Measurements from ENCODE around the gene CYTH3. TPM values are rescaled to one million over a fixed set of nuclear protein-coding genes. Genes with fewer than 3 reads are reported as not detected.

The CYTH3 gene
- total and polyA plus RNA-seq, 2 donors (not counting 1 experiment from before 2014, with no cell fraction given): 39.1 to 73.3 TPM

- Histone ChIP-seq H4K20me1 (ENCODE audit: control insufficient read depth, extremely low read depth, insufficient read depth, low read length) (no peaks in the 10 kb centered on the region), H3K36me3 (ENCODE audit: control insufficient read depth, insufficient read depth, low read length) (peaks cover 2% of the 10 kb centered on the region), H3K4me2 (ENCODE audit: extremely low read depth, insufficient read depth, low read length) (no peak overlapping the region), H3K9me3 (ENCODE audit: control insufficient read depth, insufficient read depth, low read depth, low read length) (no peaks in the 10 kb centered on the region), H3K79me2 (ENCODE audit: control insufficient read depth, insufficient read depth, low read length) (peaks cover 1% of the 10 kb centered on the region), H3K9ac (ENCODE audit: insufficient read depth, low read length) (no peak overlapping the region), H3K4me1 (ENCODE audit: control insufficient read depth, extremely low read depth, insufficient read depth, low read length) (no peaks in the 10 kb centered on the region), H2AFZ (ENCODE audit: low read length) (no peak overlapping the region), H3K4me3 (replicated peaks in 1 of 4; ENCODE audit: control extremely low read depth in 1 of 4, insufficient read depth in 1 of 4, low read depth in 3 of 4, low read length in 4 of 4) (no peak overlapping the region), H3K27ac (ENCODE audit: insufficient read depth, low read length) (no peak overlapping the region), H3K27me3 (ENCODE audit: control insufficient read depth, insufficient read depth, low read length) (no peaks in the 10 kb centered on the region)
- peak in 1 of 2 donors; percentile 24 for DNase-seq (ENCODE audit: low read depth in 2 of 2)
- TF ChIP-seq EZH2 (IDR thresholded peaks at IDR 0.05; ENCODE audit: low read length, missing control alignments): no peak
- no peak for TF ChIP-seq CTCF (conservative IDR thresholded peaks at IDR 0.05 in 1 of 2, IDR thresholded peaks at IDR 0.05 in 1 of 2; ENCODE audit: low read depth in 1 of 2, low read length in 2 of 2)
These were observed 156.2 kb downstream of the CYTH3 start for GRCh38 chr7:6116211-6116610.

Other genes with a start within 250 kb of the CYTH3 start
- gene ANKRD61, start 241.2 kb downstream of the CYTH3 start, total RNA-seq: 0.17 and 0.26 TPM in 2 replicates
- 0.11 and 0.43 TPM in 2 replicates for gene ANKRD61, start 241.2 kb downstream of the CYTH3 start, polyA plus RNA-seq
- 54.2 and 87.0 TPM in 2 replicates for gene EIF2AK1, start 213.4 kb downstream of the CYTH3 start, total RNA-seq
- 69.6 and 102 TPM in 2 replicates for gene EIF2AK1, start 213.4 kb downstream of the CYTH3 start, polyA plus RNA-seq
- gene USP42, start 167.7 kb downstream of the CYTH3 start, total RNA-seq: 2.6 and 4.0 TPM in 2 replicates
- 3.4 and 3.5 TPM in 2 replicates for gene USP42, start 167.7 kb downstream of the CYTH3 start, polyA plus RNA-seq
- gene FAM220A, start 76.3 kb upstream of the CYTH3 start, total RNA-seq: 19.8 and 20.1 TPM in 2 replicates
- gene FAM220A, start 76.3 kb upstream of the CYTH3 start, polyA plus RNA-seq: 15.5 and 22.5 TPM in 2 replicates
- gene RAC1, start 101.9 kb upstream of the CYTH3 start, total RNA-seq: 39.3 and 55.8 TPM in 2 replicates
- 685 and 743 TPM in 2 replicates for gene RAC1, start 101.9 kb upstream of the CYTH3 start, polyA plus RNA-seq
- gene DAGLB, start 175.3 kb upstream of the CYTH3 start, total RNA-seq: 12.1 and 22.6 TPM in 2 replicates
- gene DAGLB, start 175.3 kb upstream of the CYTH3 start, polyA plus RNA-seq: 14.5 and 17.3 TPM in 2 replicates
- 130 and 177 TPM in 2 replicates for gene KDELR2, start 211.5 kb upstream of the CYTH3 start, total RNA-seq
- gene KDELR2, start 211.5 kb upstream of the CYTH3 start, polyA plus RNA-seq: 281 and 365 TPM in 2 replicates

Measured in fibroblast of lung (primary cell).